OCI-LY1 (cell line): ENCODE data around the gene XRN2.

Experiments
- H2AFZ ChIP-seq: fragments of 200-600 bp; sonication (generic), shearing (Covaris generic); 2 replicates; pipeline ENCODE4 v1.6.0; 2014; ENCODE audit warnings: antibody characterized with exemption, mild to moderate bottlenecking, low read length
- H3F3A ChIP-seq: fragments of 200-600 bp; sonication (generic), shearing (Covaris generic); 2 replicates; pipeline ENCODE4 v1.6.0; 2014; ENCODE audit warnings: mild to moderate bottlenecking, antibody characterized with exemption, low read length, moderate library complexity; ENCODE audit not compliant: insufficient read depth
- H3K27ac ChIP-seq: fragments of 200-600 bp; sonication (generic); 2 replicates; pipeline ENCODE4 v1.5.1; 2014; ENCODE audit warnings: low read length, mixed run types, mild to moderate bottlenecking, low read depth; ENCODE audit not compliant: poor library complexity, severe bottlenecking
- H3K27me3 ChIP-seq: fragments of 200-600 bp; sonication (generic); 2 replicates; pipeline ENCODE4 v1.6.0; 2014; ENCODE audit warnings: antibody characterized with exemption, mild to moderate bottlenecking, low read length, moderate library complexity; ENCODE audit not compliant: insufficient read depth
- H3K36me3 ChIP-seq: fragments of 200-600 bp; sonication (generic); 2 replicates; pipeline ENCODE4 v1.6.1; 2014; ENCODE audit warnings: mild to moderate bottlenecking, antibody characterized with exemption, low read length, moderate library complexity, mixed read lengths; ENCODE audit not compliant: insufficient read depth
- H3K4me1 ChIP-seq: fragments of 200-600 bp; sonication (generic); 2 replicates; pipeline ENCODE4 v1.5.1; 2014; ENCODE audit warnings: mild to moderate bottlenecking, low read length, moderate library complexity; ENCODE audit not compliant: insufficient read depth, severe bottlenecking
- H3K4me2 ChIP-seq: fragments of 200-600 bp; sonication (generic), shearing (Covaris generic); 2 replicates; pipeline ENCODE4 v1.6.1; 2014; ENCODE audit warnings: low read length
- H3K4me3 ChIP-seq: fragments of 200-600 bp; sonication (generic); 2 replicates; pipeline ENCODE4 v1.5.1; 2014; ENCODE audit warnings: low read length, low read depth, mild to moderate bottlenecking, mixed read lengths; ENCODE audit not compliant: poor library complexity, severe bottlenecking
- H3K79me2 ChIP-seq: fragments of 200-600 bp; shearing (Covaris generic); 2 replicates; pipeline ENCODE4 v1.6.1; 2016; ENCODE audit warnings: mixed run types, low read length, mixed read lengths; ENCODE audit not compliant: insufficient read depth
- H3K9ac ChIP-seq: fragments of 200-600 bp; sonication (generic), shearing (Covaris generic); 2 replicates; pipeline ENCODE4 v1.6.1; 2014; ENCODE audit warnings: mild to moderate bottlenecking, low read length, mixed read lengths
- H3K9me2 ChIP-seq: fragments of 200-600 bp; sonication (generic), shearing (Covaris generic); 2 replicates; pipeline ENCODE4 v1.6.1; 2014; ENCODE audit warnings: low read depth, mild to moderate bottlenecking, low read length, mixed read lengths
- H3K9me3 ChIP-seq: fragments of 200-600 bp; shearing (Covaris generic); 2 replicates; pipeline ENCODE4 v1.6.1; 2014; ENCODE audit warnings: low read length, mixed read lengths
- H4K20me1 ChIP-seq: fragments of 200-600 bp; sonication (generic), shearing (Covaris generic); 2 replicates; pipeline ENCODE4 v1.6.0; 2016; ENCODE audit warnings: mild to moderate bottlenecking, low read length; ENCODE audit not compliant: insufficient read depth
- EZH2 ChIP-seq: fragments of 200-600 bp; sonication (generic), shearing (Covaris generic); IDR thresholded peaks from 2 replicates; pipeline ENCODE4 v1.8.0; 2017; ENCODE audit warnings: borderline replicate concordance, mixed run types, mild to moderate bottlenecking, antibody characterized with exemption, low read length, moderate library complexity, mixed read lengths
- TF ChIP-seq, protein P1 (sequence below): fragments of 200-600 bp; sonication (generic), shearing (Covaris generic); IDR thresholded peaks from 2 replicates; pipeline ENCODE4 v1.5.1; 2017; ENCODE audit warnings: mild to moderate bottlenecking, antibody characterized with exemption, low read length, moderate library complexity, mixed read lengths

The XRN2 gene

DNA sequence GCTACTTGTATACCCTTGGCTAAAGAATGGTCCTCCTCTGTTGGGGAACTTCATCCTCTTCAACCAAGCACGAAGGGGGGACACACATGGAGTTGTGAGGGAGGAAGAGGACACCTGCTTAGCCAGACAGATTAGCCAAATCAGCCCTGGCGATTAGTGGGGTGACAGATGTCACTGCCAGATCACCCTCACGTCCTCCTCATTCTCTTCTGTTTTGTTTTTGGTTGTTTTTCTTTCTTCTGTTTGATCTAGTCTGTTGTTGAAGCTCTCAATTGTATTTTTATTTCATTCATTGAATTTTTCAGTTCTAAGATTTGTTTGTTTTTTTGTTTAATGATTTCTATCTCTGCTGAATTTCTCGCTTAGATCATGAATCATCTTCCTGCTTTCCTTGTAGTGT is 121.7 kb downstream of the XRN2 start:
- no peaks in the 10 kb centered on the region for H3K4me1 ChIP-seq
- no peak for TF ChIP-seq EZH2
- TF ChIP-seq, protein P1, sequence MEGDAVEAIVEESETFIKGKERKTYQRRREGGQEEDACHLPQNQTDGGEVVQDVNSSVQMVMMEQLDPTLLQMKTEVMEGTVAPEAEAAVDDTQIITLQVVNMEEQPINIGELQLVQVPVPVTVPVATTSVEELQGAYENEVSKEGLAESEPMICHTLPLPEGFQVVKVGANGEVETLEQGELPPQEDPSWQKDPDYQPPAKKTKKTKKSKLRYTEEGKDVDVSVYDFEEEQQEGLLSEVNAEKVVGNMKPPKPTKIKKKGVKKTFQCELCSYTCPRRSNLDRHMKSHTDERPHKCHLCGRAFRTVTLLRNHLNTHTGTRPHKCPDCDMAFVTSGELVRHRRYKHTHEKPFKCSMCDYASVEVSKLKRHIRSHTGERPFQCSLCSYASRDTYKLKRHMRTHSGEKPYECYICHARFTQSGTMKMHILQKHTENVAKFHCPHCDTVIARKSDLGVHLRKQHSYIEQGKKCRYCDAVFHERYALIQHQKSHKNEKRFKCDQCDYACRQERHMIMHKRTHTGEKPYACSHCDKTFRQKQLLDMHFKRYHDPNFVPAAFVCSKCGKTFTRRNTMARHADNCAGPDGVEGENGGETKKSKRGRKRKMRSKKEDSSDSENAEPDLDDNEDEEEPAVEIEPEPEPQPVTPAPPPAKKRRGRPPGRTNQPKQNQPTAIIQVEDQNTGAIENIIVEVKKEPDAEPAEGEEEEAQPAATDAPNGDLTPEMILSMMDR, result no peak
- H3F3A ChIP-seq, result no peaks in the 10 kb centered on the region
- H3K9me3 ChIP-seq, result no peaks in the 10 kb centered on the region; the same call in 1 of the 2 replicates
- H3K27ac ChIP-seq, result no peak overlapping the region
- H3K9ac ChIP-seq, result no peak overlapping the region
- no peaks in the 10 kb centered on the region for H3K36me3 ChIP-seq
- H3K27me3 ChIP-seq, result no peaks in the 10 kb centered on the region
- no peak overlapping the region for H3K4me3 ChIP-seq
- H3K79me2 ChIP-seq, result no peaks in the 10 kb centered on the region
- no peak overlapping the region for H3K4me2 ChIP-seq
- H4K20me1 ChIP-seq, result no peaks in the 10 kb centered on the region
- H2AFZ ChIP-seq, result no peak overlapping the region
- H3K9me2 ChIP-seq, result no peaks in the 10 kb centered on the region

DNA sequence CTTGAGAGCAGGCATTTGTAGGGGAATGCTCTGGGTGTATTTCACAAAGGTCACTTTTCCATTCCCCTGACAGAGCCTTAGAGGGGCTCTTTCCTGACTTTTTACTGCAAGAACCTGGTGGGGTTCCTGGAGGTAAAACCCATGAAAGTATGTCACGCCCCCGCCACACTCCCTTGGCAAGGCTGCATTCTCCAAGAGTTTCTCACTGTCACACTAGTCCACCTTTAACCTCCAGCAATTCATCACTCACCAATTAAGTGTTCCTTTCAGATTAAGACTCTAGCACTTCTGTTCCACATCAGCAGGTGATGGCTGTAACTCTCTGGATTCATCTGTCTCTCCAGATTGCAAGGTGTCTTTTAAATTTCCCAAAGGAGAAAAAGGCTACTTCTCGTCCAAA is 126.9 kb downstream of the XRN2 start:
- H4K20me1 ChIP-seq, result no peaks in the 10 kb centered on the region
- H3K9me2 ChIP-seq, result no peaks in the 10 kb centered on the region
- H3K27me3 ChIP-seq, result no peaks in the 10 kb centered on the region
- H3K4me3 ChIP-seq, result no peak overlapping the region
- no peak overlapping the region for H3K27ac ChIP-seq
- H3K4me1 ChIP-seq, result no peaks in the 10 kb centered on the region
- no peak overlapping the region for H3K9ac ChIP-seq
- no peaks in the 10 kb centered on the region for H3K36me3 ChIP-seq
- no peak overlapping the region for H2AFZ ChIP-seq
- H3K9me3 ChIP-seq, result no peaks in the 10 kb centered on the region; the same call in 1 of the 2 replicates
- TF ChIP-seq, protein P1, result no peak
- H3K79me2 ChIP-seq, result no peaks in the 10 kb centered on the region
- no peak overlapping the region for H3K4me2 ChIP-seq
- H3F3A ChIP-seq, result no peaks in the 10 kb centered on the region

DNA sequence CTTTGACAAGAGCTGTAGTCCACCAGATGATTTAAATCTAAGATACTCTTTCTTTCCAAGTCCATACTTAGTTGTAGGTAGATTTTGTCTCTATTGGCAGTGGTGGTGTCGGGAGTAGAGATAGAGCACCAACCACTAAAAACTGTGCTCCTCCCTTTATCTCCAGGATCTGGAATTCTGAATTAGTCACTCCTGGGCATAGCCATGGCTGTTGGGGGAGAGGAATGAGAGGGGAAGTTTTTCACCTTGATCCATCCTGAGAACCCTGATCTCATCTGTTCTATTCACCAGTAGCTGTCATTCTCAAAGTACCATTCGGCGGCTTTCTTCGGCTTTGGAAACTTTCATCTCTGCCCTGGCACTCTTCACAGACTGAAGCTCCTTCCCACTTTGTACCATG is 129.8 kb downstream of the XRN2 start:
- no peaks in the 10 kb centered on the region for H3K9me3 ChIP-seq
- H3K79me2 ChIP-seq, result no peaks in the 10 kb centered on the region
- H3K4me2 ChIP-seq, result no peak overlapping the region
- no peaks in the 10 kb centered on the region for H3K4me1 ChIP-seq
- H3F3A ChIP-seq, result no peaks in the 10 kb centered on the region
- no peaks in the 10 kb centered on the region; the same call in 1 of the 2 replicates for H3K27me3 ChIP-seq
- H3K4me3 ChIP-seq, result no peak overlapping the region
- H2AFZ ChIP-seq, result no peak overlapping the region
- H3K9me2 ChIP-seq, result no peaks in the 10 kb centered on the region
- H3K36me3 ChIP-seq, result no peaks in the 10 kb centered on the region
- no peaks in the 10 kb centered on the region for H4K20me1 ChIP-seq
- H3K9ac ChIP-seq, result no peak overlapping the region
- TF ChIP-seq, protein P1, result no peak
- no peak for TF ChIP-seq EZH2
- no peak overlapping the region for H3K27ac ChIP-seq
